Mucosa of descending colon (tissue), 3 donors: ENCODE measurements around the gene UBALD1. TPM values are rescaled to one million over a fixed set of nuclear protein-coding genes. Genes with fewer than 3 reads are reported as not detected.

Source experiments
- ATAC-seq: fragments of 200-7000 bp; cut with Tn5 transposase; one replicate; pipeline ENCODE4 v1.9.1; 2020; ENCODE audit warnings: mild to moderate bottlenecking, moderate library complexity
- DNase-seq, 3 donors: peaks; one replicate each; pipeline ENCODE4 v3.0.0-alpha.2; 2020
- H3K36me3 ChIP-seq: fragments of 200-600 bp; one replicate; pipeline ENCODE4 v1.8.0; 2021; ENCODE audit warnings: low read depth, mild to moderate bottlenecking
- H3K4me1 ChIP-seq: fragments of 200-600 bp; one replicate; pipeline ENCODE4 v1.8.0; 2021; ENCODE audit warnings: low read depth, mild to moderate bottlenecking
- H3K4me3 ChIP-seq: fragments of 200-600 bp; one replicate; pipeline ENCODE4 v1.8.0; 2021; ENCODE audit warnings: mild to moderate bottlenecking
- H3K9me3 ChIP-seq: fragments of 200-600 bp; one replicate; pipeline ENCODE4 v1.8.0; 2021; ENCODE audit warnings: mild to moderate bottlenecking
- intact Hi-C, 2 donors: fragments of 100-400 bp; cut with DNase I in 1 of 2; cut with micrococcal nuclease in 1 of 2; formaldehyde crosslinking; loops; one replicate each; pipeline versions ENCODE4 v1.11.0 to v1.11.1; 2022; cut with DNase I, micrococcal nuclease
- total RNA-seq, 3 donors: library from RNA; stranded (reverse); fragmentation: NEBNext Ultra II Directional in 2 of 3; extraction: Animal tissue kit (Norgen Biotek cat#: 25700) in 2 of 3; gene quantifications; one replicate each; pipeline versions ENCODE4 v1.2.1 to v1.2.4, GENCODE V29; 2021 to 2023
- TF ChIP-seq, protein P1 (sequence below): fragments of 200-600 bp; IDR thresholded peaks from one replicate; pipeline ENCODE4 v1.8.0; 2022; ENCODE audit warnings: antibody characterized with exemption, mild to moderate bottlenecking
- donor health status: DM: no; HTN: no; CAD: no; lungs with moderate emphysema.
- donor health status: DM: no; HTN: no; CAD: no.
- donor health status: DM: no; HTN: yes; CAD: no.

Gene UBALD1
- total RNA-seq, 3 donors from 2014 or later, result 21.3 to 38.8 (median 22.5) TPM

DNA sequence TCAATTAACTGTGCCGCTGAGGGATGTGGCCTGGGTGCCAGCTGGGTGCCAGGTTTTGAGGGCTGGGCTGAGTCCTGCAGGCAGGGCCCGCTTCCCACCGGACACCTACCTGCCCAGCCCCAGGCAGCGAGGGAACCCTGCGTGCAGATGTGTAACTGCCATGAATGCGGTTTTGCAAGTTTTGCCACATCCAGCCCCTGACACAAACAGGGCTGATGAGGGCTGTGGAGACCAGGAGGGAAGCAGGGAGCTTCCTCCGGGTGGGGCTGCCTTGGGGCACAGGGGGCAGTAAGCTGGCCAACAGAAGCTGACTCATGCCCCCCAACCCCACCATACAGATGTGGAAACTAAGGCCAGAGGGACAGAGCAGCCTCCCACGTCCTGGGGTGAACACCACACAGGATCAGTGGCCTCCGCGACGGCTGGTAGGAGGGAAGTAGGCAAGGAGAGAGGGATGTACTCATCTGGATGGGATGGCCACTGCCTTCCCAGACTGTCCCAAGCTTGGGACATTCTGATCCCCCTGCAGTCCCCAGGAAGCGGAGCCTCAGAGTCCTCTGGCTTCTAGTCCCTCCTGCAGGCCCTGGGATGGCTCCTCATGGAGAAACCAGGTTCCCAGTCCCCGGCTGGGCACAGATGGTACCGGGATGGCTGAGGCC lies 1.6 kb downstream of the UBALD1 start:
- Histone ChIP-seq H3K36me3 (no peaks in the 10 kb centered on the region), H3K4me1 (peaks cover 27% of the 10 kb centered on the region), H3K9me3 (no peaks in the 10 kb centered on the region), H3K4me3 (no peak overlapping the region)
- DNase-seq, result peak in 1 of 3 donors; percentile 14
- intact Hi-C loops, result no loop called here
- TF ChIP-seq, protein P1, sequence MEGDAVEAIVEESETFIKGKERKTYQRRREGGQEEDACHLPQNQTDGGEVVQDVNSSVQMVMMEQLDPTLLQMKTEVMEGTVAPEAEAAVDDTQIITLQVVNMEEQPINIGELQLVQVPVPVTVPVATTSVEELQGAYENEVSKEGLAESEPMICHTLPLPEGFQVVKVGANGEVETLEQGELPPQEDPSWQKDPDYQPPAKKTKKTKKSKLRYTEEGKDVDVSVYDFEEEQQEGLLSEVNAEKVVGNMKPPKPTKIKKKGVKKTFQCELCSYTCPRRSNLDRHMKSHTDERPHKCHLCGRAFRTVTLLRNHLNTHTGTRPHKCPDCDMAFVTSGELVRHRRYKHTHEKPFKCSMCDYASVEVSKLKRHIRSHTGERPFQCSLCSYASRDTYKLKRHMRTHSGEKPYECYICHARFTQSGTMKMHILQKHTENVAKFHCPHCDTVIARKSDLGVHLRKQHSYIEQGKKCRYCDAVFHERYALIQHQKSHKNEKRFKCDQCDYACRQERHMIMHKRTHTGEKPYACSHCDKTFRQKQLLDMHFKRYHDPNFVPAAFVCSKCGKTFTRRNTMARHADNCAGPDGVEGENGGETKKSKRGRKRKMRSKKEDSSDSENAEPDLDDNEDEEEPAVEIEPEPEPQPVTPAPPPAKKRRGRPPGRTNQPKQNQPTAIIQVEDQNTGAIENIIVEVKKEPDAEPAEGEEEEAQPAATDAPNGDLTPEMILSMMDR, result no peak
- no peak for ATAC-seq

DNA sequence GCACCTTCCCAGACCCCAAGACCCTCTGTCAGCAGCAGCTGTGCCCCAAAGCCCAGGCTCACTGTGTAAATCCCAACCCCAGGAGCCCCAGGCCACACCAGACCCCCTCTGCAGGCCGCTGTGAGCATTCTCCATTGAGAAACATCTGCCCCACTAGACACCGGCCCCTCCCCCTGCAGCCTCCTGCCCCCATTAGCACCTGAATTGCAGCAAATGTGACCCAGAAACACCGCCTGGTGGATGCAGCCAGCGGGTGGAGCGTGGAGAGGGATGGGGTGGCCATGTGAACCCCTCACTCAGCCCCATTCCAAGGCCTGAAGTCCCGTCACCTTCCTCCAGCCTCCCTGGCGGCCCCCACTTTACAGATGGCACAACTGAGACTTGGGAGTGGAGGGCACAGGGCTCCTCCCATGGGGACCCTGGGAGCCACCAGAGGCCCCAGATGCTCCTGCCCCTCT lies 2.2 kb downstream of the UBALD1 start:
- Histone ChIP-seq H3K36me3 (no peaks in the 10 kb centered on the region), H3K4me1 (peaks cover 27% of the 10 kb centered on the region), H3K4me3 (no peak overlapping the region), H3K9me3 (no peaks in the 10 kb centered on the region)
- intact Hi-C loops, result no loop called here
- ATAC-seq (no peak), DNase-seq (no peak)
- TF ChIP-seq, protein P1, result no peak

DNA sequence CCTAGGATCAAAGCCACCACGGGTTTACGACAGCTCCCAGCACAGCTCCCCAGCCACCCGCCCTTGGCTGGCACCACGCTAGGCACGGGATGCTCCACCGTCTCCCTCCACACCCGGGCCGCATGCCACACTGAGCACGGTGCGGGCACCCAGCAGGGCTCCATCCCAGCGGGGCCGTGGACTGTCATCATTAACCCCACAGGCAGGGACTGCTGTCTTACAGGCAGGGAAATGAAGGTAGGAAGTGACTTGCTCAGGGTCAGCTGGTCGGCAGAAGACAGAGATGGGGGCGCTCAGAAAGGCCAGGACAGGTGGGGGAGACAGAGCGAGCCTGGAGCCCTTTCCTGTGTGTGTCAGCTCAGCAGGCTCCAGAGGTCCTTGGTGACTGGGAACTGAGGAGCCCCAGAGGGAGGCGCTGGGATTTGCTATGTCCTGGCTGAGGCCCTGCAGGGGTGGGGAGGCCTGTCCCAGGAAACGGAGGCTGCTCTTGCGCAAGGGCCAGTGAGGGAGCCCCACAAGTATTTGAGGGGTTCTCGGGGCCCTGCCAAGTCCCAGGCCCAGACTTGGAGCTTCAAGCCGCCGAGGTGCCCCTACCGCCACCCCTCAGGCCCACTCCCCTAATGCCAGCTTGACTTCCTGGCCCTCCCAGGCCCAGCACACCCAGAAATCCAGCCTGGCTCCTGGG lies 3.2 kb downstream of the UBALD1 start:
- Histone ChIP-seq H3K36me3 (no peaks in the 10 kb centered on the region), H3K4me3 (no peak overlapping the region), H3K9me3 (no peaks in the 10 kb centered on the region), H3K4me1 (peaks cover 27% of the 10 kb centered on the region)
- no peak for ATAC-seq
- intact Hi-C loops, result no loop called here
- no peak for DNase-seq
- TF ChIP-seq, protein P1, result no peak

GRCh38 chr16:4610011-4611005 lies 4.4 kb downstream of the UBALD1 start:
- TF ChIP-seq, protein P1, result no peak
- ATAC-seq (no peak), DNase-seq (no peak)
- no peaks in the 10 kb centered on the region for H3K36me3 ChIP-seq
- peaks cover 20% of the 10 kb centered on the region for H3K4me1 ChIP-seq
- intact Hi-C loops, result no loop called here
- H3K9me3 ChIP-seq, result no peaks in the 10 kb centered on the region
- no peak overlapping the region for H3K4me3 ChIP-seq

GRCh38 chr16:4609200-4610010 lies 5.3 kb downstream of the UBALD1 start:
- TF ChIP-seq, protein P1, result no peak
- intact Hi-C loops, result no loop called here
- no peak for ATAC-seq
- no peak overlapping the region for H3K4me3 ChIP-seq
- no peaks in the 10 kb centered on the region for H3K36me3 ChIP-seq
- no peak for DNase-seq
- peaks cover 17% of the 10 kb centered on the region for H3K4me1 ChIP-seq
- no peaks in the 10 kb centered on the region for H3K9me3 ChIP-seq
